Ishikawa (cell line): Measurements from ENCODE around the gene VWA8.

ENCODE experiments used
- CREB1 ChIP-seq: IDR thresholded peaks from 2 replicates; pipeline ENCODE4 v1.6.1; 2012; ENCODE audit warnings: low read depth
- EGR1 ChIP-seq: IDR thresholded peaks from 2 replicates; pipeline ENCODE4 v1.6.1; 2012
- EP300 ChIP-seq: IDR thresholded peaks from 2 replicates; pipeline ENCODE4 v1.6.1; 2012; ENCODE audit warnings: borderline replicate concordance
- FOXM1 ChIP-seq: IDR thresholded peaks from 2 replicates; pipeline ENCODE4 v1.6.1; 2012; ENCODE audit warnings: low read depth, borderline replicate concordance
- RAD21 ChIP-seq: IDR thresholded peaks from 2 replicates; pipeline ENCODE4 v1.6.1; 2012; ENCODE audit warnings: low read depth
- REST ChIP-seq: IDR thresholded peaks from 2 replicates; pipeline ENCODE4 v1.6.1; 2012; ENCODE audit warnings: low read depth, mild to moderate bottlenecking
- YY1 ChIP-seq: IDR thresholded peaks from 2 replicates; pipeline ENCODE4 v1.6.1; 2012; ENCODE audit warnings: low read depth
- TF ChIP-seq, protein P1 (sequence below): IDR thresholded peaks from 2 replicates; pipeline ENCODE4 v1.6.1; 2012

DNA sequence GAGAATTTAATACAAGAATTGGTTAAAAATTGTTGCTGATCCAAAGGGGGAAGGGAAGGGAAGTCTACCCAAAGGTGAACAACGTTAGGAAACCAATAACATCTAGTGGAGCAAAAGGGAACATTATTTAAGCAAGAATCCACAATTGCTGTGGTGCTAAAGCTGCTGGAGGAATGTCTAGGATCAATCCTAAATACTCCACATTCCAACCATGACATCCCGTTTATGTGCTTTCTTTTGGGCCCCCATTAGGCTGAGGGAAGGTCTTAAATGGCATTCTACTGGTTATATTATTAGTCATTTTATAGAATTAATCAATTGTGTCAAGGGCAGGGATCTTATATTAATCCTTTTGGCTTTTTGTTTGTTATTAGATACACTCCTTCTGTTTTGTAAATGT, 39.9 kb upstream of the VWA8 start:
- TF ChIP-seq, protein P1, sequence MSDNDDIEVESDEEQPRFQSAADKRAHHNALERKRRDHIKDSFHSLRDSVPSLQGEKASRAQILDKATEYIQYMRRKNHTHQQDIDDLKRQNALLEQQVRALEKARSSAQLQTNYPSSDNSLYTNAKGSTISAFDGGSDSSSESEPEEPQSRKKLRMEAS: no peak
- no peak for TF ChIP-seq EGR1
- no peak for TF ChIP-seq EP300
- no peak for TF ChIP-seq YY1
- no peak for TF ChIP-seq RAD21
- no peak for TF ChIP-seq CREB1
- TF ChIP-seq REST: no peak
- TF ChIP-seq FOXM1: no peak
